GM19395 (cell line): ENCODE results near the gene C4orf50.

Experiments
- ATAC-seq: cut with Tn5 transposase; IDR thresholded peaks from one replicate; pipeline ENCODE4 v1.9.1; 2021; ENCODE audit warnings: mild to moderate bottlenecking, moderate library complexity; ENCODE audit not compliant: unreplicated experiment

C4orf50 gene

GRCh38 chr4:5894266-5894665 is 124.0 kb downstream of the C4orf50 start:
- ATAC-seq = no peak

GRCh38 chr4:5893591-5893990 is 124.6 kb downstream of the C4orf50 start:
- no peak for ATAC-seq

- ATAC-seq = no peak
Measured at GRCh38 chr4:5893004-5893580, 125.1 kb downstream of the C4orf50 start, which contains the start of gene CRMP1. Gene CRMP1, minus strand, starts transcription at chr4:5893086. Its CDS starts 117 bp downstream, at chr4:5892969.

- no peak for ATAC-seq
Measured at GRCh38 chr4:5892323-5893003, 125.8 kb downstream of the C4orf50 start.

GRCh38 chr4:5891563-5892322 is 126.5 kb downstream of the C4orf50 start:
- ATAC-seq = no peak

- ATAC-seq = no peak
Measured at GRCh38 chr4:5890063-5890727, 128.0 kb downstream of the C4orf50 start.

- ATAC-seq = no peak
Measured at GRCh38 chr4:5889002-5889696, 129.1 kb downstream of the C4orf50 start.

GRCh38 chr4:5888222-5889001 is 129.8 kb downstream of the C4orf50 start:
- ATAC-seq = no peak

- no peak for ATAC-seq
Measured at GRCh38 chr4:5887361-5888221, 130.6 kb downstream of the C4orf50 start.

- ATAC-seq = no peak
Measured at GRCh38 chr4:5887011-5887360, 131.2 kb downstream of the C4orf50 start.

- ATAC-seq = no peak
Measured at GRCh38 chr4:5885733-5886132, 132.5 kb downstream of the C4orf50 start.

- ATAC-seq = no peak
Measured at GRCh38 chr4:5884796-5885195, 133.4 kb downstream of the C4orf50 start.

GRCh38 chr4:5883916-5884315 is 134.3 kb downstream of the C4orf50 start:
- ATAC-seq = no peak

- ATAC-seq = no peak
Measured at GRCh38 chr4:5882947-5883346, 135.3 kb downstream of the C4orf50 start.

GRCh38 chr4:5881340-5881739 is 136.9 kb downstream of the C4orf50 start:
- ATAC-seq = no peak

GRCh38 chr4:5878359-5878758 is 139.9 kb downstream of the C4orf50 start:
- ATAC-seq = no peak

- ATAC-seq = no peak
Measured at GRCh38 chr4:5877392-5877791, 140.8 kb downstream of the C4orf50 start.

GRCh38 chr4:5874811-5875449 is 143.3 kb downstream of the C4orf50 start:
- no peak for ATAC-seq

GRCh38 chr4:5870701-5871100 is 147.5 kb downstream of the C4orf50 start:
- ATAC-seq = no peak
